ENCODE results near the gene NOL8.

Gene NOL8

GRCh38 chr9:92289708-92290390, 35.3 kb downstream of the NOL8 start:
- TF ChIP-seq TAF1 (IDR thresholded peaks at IDR 0.05; ENCODE audit: borderline replicate concordance, insufficient read depth, low read length) = no peak
- no peak for TF ChIP-seq SIN3A (IDR thresholded peaks at IDR 0.05; ENCODE audit: borderline replicate concordance, insufficient read depth, low read length)
- TF ChIP-seq FOXP2 (optimal IDR thresholded peaks at IDR 0.05; ENCODE audit: borderline replicate concordance, extremely low read depth, extremely low read length, insufficient read depth) = no peak
- TF ChIP-seq, protein P1, sequence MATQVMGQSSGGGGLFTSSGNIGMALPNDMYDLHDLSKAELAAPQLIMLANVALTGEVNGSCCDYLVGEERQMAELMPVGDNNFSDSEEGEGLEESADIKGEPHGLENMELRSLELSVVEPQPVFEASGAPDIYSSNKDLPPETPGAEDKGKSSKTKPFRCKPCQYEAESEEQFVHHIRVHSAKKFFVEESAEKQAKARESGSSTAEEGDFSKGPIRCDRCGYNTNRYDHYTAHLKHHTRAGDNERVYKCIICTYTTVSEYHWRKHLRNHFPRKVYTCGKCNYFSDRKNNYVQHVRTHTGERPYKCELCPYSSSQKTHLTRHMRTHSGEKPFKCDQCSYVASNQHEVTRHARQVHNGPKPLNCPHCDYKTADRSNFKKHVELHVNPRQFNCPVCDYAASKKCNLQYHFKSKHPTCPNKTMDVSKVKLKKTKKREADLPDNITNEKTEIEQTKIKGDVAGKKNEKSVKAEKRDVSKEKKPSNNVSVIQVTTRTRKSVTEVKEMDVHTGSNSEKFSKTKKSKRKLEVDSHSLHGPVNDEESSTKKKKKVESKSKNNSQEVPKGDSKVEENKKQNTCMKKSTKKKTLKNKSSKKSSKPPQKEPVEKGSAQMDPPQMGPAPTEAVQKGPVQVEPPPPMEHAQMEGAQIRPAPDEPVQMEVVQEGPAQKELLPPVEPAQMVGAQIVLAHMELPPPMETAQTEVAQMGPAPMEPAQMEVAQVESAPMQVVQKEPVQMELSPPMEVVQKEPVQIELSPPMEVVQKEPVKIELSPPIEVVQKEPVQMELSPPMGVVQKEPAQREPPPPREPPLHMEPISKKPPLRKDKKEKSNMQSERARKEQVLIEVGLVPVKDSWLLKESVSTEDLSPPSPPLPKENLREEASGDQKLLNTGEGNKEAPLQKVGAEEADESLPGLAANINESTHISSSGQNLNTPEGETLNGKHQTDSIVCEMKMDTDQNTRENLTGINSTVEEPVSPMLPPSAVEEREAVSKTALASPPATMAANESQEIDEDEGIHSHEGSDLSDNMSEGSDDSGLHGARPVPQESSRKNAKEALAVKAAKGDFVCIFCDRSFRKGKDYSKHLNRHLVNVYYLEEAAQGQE (IDR thresholded peaks at IDR 0.05; ENCODE audit: insufficient read depth in 1 of 2, low read depth in 2 of 2, low read length in 2 of 2) = no peak
- TF ChIP-seq POLR2AphosphoS5 (IDR thresholded peaks at IDR 0.05; ENCODE audit: low read depth, low read length) = no peak

DNA sequence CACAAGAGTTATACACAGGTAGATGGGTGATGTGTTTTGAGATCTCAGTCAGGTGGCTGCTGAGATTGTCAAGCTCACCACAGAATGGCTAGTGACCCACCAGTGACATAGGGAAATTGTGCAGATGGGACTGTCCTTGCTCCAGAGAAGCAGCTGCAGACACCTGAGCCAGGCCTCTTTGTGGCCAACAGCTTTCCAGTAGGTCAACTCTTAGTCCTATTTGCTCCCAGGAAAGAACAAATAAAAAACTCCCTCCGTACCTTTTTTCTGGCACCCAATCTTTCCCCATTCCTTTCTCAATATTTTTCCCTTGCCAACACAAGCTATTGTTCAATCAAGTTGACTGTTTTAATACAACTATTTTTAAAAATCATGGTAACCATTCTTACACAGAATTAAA, 45.8 kb downstream of the NOL8 start:
- TF ChIP-seq, protein P1 (IDR thresholded peaks at IDR 0.05; ENCODE audit: insufficient read depth in 1 of 2, low read depth in 2 of 2, low read length in 2 of 2) = no peak
- TF ChIP-seq POLR2AphosphoS5 (IDR thresholded peaks at IDR 0.05; ENCODE audit: low read depth, low read length) (no peak), SIN3A (IDR thresholded peaks at IDR 0.05; ENCODE audit: borderline replicate concordance, insufficient read depth, low read length) (no peak), TAF1 (IDR thresholded peaks at IDR 0.05; ENCODE audit: borderline replicate concordance, insufficient read depth, low read length) (no peak), FOXP2 (optimal IDR thresholded peaks at IDR 0.05; ENCODE audit: borderline replicate concordance, extremely low read depth, extremely low read length, insufficient read depth) (no peak)

DNA sequence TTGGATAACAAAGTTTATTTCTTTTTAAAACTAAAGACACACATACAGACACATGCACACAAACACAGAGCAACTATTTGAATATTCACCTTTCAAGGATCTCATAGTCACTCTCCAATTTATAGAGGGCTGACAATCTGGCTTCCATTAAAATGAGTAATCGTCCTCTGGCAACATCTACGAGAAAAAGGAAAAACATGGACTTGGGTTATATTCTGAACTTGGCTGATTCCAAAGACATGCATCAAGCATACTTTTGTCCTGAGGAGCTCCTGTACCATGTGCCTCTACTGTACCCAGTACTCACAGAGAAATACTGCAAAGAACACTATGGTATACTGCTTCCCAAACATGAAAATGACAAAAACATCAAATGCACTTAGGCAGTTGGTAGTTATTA, 47.0 kb downstream of the NOL8 start:
- TF ChIP-seq, protein P1 (IDR thresholded peaks at IDR 0.05; ENCODE audit: insufficient read depth in 1 of 2, low read depth in 2 of 2, low read length in 2 of 2) = no peak
- no peak for TF ChIP-seq FOXP2 (optimal IDR thresholded peaks at IDR 0.05; ENCODE audit: borderline replicate concordance, extremely low read depth, extremely low read length, insufficient read depth)
- no peak for TF ChIP-seq POLR2AphosphoS5 (IDR thresholded peaks at IDR 0.05; ENCODE audit: low read depth, low read length)
- TF ChIP-seq SIN3A (IDR thresholded peaks at IDR 0.05; ENCODE audit: borderline replicate concordance, insufficient read depth, low read length) = no peak
- no peak for TF ChIP-seq TAF1 (IDR thresholded peaks at IDR 0.05; ENCODE audit: borderline replicate concordance, insufficient read depth, low read length)

DNA sequence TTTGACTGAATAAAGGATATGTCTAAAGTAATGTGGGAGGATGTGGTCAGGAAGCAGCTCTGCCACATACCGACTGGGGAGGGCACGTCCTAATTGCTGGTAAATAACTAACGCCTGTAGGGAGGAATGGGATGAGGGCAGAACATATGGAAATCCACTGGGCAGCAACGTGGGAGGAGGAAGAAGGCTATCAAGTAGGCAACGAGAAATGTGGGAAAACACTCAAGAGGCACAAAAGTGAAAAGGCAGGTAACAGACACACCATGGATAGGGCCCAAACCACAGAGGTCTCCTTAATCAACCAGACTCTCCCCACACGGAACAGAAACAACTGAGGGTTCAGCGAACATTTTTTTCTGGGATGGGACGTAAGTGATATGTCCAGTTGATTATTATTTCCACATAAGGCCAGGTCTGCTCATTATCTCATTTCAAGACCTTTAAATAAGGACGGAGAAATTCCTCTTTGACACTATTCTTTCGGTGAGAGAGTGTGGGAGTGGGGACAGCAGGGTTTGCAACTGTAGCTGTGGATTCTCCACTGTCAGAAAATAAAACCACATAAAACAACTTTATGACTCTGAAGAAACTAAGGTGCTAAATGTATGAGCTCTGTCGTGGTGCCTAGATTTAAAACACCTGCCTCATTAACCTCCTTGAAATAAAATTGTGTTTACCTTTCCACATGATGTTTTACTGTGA, 48.7 kb downstream of the NOL8 start:
- TF ChIP-seq, protein P1 (IDR thresholded peaks at IDR 0.05; ENCODE audit: insufficient read depth in 1 of 2, low read depth in 2 of 2, low read length in 2 of 2) = 0 out of 4 replicates have a peak, but pooled peaks of 1 of the 2 experiments have one; percentile 28
- TF ChIP-seq TAF1 (IDR thresholded peaks at IDR 0.05; ENCODE audit: borderline replicate concordance, insufficient read depth, low read length) (no peak), SIN3A (IDR thresholded peaks at IDR 0.05; ENCODE audit: borderline replicate concordance, insufficient read depth, low read length) (no peak), POLR2AphosphoS5 (IDR thresholded peaks at IDR 0.05; ENCODE audit: low read depth, low read length) (no peak), FOXP2 (optimal IDR thresholded peaks at IDR 0.05; ENCODE audit: borderline replicate concordance, extremely low read depth, extremely low read length, insufficient read depth) (peak; percentile 74)
